ENCODE data around the gene AQR. TPM values are rescaled to one million over a fixed set of nuclear protein-coding genes. Genes with fewer than 3 reads are reported as not detected.

AQR gene
- total and polyA plus RNA-seq, 2 of the 4 experiments (the other 2 are of a cell fraction) = 17.9 to 29.6 TPM

DNA sequence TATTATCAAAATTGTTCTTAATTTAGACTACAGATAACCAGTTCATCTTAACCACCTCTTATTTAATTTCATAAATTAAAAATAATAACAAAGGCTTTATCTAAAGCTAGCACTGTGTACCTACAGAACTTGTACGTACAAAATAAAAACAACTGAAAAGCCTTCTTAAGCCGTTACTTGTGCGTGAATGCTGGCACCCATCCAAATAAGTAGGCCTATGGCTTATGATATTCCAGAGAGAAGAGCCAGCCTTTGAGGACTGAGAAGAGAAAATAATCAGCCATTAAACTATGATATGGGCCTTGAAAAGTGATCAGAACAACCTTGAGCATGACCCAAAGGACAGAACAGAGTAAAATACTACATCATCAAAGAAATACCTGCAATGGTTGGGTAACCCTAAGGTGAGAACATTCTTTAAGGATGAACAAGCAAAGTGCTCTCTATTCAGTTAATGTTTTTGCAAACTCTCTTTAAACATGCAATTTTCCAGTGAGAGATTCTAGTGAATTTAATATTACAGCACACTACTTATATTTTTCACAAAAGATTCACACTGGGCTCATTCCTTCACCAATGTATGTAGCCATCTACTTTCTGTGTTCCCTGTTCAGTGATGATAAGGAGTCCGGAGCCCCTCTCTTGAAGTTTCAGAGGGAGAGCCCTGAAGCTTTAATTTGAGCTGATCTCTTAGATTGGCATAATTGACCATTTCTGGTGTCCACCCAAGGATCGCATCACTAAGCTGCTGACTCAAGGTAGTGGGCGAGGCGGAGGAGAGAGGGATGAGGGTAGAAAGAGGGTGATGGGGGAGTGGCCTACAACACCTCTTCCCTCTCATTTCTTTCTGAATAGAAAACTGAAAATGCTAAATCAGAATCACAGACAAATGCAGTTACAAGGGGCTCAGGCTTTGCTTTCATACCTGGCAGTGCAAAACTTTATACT lies 166.5 kb downstream of the AQR start:
- in situ Hi-C loops (cut with MboI; ENCODE audit: low sequenced_read_pairs) (no loop called here), dilution Hi-C loops (cut with HindIII; ENCODE audit: low sequenced_read_pairs, unreplicated experiment) (no loop called here), intact Hi-C loops (cut with micrococcal nuclease) (no loop called here)
- H3K23ac ChIP-seq (ENCODE audit: low read depth, low read length) = no peak overlapping the region
- H3K79me1 ChIP-seq (ENCODE audit: low read depth in 1 of 2, low read length in 2 of 2) = no peaks in the 10 kb centered on the region
- no peaks in the 10 kb centered on the region for H3K27me3 ChIP-seq (ENCODE audit: control insufficient read depth, insufficient read depth, low read length)
- peaks cover 12% of the 10 kb centered on the region for H3K4me1 ChIP-seq (ENCODE audit: control insufficient read depth, insufficient read depth, low read length)
- H2BK120ac ChIP-seq (ENCODE audit: low read depth, low read length) = no peak overlapping the region
- H3K4me2 ChIP-seq (ENCODE audit: low read depth, low read length) = no peak overlapping the region
- POLR2A ChIA-PET (ENCODE audit: unreplicated experiment) = no interaction called here
- no TSS peak for BruUV-seq (replicated peaks)
- H4K20me1 ChIP-seq (ENCODE audit: insufficient read depth, low read length) = no peaks in the 10 kb centered on the region
- no peak overlapping the region for H2BK15ac ChIP-seq (ENCODE audit: low read depth, low read length)
- CTCF ChIA-PET = no interaction called here
- TF ChIP-seq CHD1 (IDR thresholded peaks at IDR 0.05; ENCODE audit: low read depth, low read length) (no peak), MXI1 (IDR thresholded peaks at IDR 0.05; ENCODE audit: borderline replicate concordance, low read depth, low read length) (no peak), FOS (IDR thresholded peaks at IDR 0.05; ENCODE audit: low read depth, low read length) (no peak), RFX5 (IDR thresholded peaks at IDR 0.05; ENCODE audit: low read depth, low read length) (no peak), NFE2L2 (IDR thresholded peaks at IDR 0.05; ENCODE audit: low read depth, low read length) (no peak), CEBPB (IDR thresholded peaks at IDR 0.05; ENCODE audit: low read depth, low read length) (no peak), RCOR1 (IDR thresholded peaks at IDR 0.05; ENCODE audit: insufficient replicate concordance, low read length) (no peak), SMC3 (IDR thresholded peaks at IDR 0.05; ENCODE audit: low read depth, low read length) (no peak), BHLHE40 (IDR thresholded peaks at IDR 0.05; ENCODE audit: low read depth, low read length) (no peak), RAD21 (IDR thresholded peaks at IDR 0.05; ENCODE audit: low read length) (no peak)
- TF ChIP-seq, protein P1, sequence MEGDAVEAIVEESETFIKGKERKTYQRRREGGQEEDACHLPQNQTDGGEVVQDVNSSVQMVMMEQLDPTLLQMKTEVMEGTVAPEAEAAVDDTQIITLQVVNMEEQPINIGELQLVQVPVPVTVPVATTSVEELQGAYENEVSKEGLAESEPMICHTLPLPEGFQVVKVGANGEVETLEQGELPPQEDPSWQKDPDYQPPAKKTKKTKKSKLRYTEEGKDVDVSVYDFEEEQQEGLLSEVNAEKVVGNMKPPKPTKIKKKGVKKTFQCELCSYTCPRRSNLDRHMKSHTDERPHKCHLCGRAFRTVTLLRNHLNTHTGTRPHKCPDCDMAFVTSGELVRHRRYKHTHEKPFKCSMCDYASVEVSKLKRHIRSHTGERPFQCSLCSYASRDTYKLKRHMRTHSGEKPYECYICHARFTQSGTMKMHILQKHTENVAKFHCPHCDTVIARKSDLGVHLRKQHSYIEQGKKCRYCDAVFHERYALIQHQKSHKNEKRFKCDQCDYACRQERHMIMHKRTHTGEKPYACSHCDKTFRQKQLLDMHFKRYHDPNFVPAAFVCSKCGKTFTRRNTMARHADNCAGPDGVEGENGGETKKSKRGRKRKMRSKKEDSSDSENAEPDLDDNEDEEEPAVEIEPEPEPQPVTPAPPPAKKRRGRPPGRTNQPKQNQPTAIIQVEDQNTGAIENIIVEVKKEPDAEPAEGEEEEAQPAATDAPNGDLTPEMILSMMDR (conservative IDR thresholded peaks at IDR 0.05; ENCODE audit: low read depth, low read length) = no peak
- TF ChIP-seq, protein P2, sequence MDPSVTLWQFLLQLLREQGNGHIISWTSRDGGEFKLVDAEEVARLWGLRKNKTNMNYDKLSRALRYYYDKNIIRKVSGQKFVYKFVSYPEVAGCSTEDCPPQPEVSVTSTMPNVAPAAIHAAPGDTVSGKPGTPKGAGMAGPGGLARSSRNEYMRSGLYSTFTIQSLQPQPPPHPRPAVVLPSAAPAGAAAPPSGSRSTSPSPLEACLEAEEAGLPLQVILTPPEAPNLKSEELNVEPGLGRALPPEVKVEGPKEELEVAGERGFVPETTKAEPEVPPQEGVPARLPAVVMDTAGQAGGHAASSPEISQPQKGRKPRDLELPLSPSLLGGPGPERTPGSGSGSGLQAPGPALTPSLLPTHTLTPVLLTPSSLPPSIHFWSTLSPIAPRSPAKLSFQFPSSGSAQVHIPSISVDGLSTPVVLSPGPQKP (IDR thresholded peaks at IDR 0.05; ENCODE audit: borderline replicate concordance, low read depth, low read length) = no peak
- H3K36me3 ChIP-seq (ENCODE audit: control insufficient read depth, insufficient read depth, low read length) = no peaks in the 10 kb centered on the region
- no peak overlapping the region for H2BK5ac ChIP-seq (ENCODE audit: low read depth, low read length, poor library complexity, severe bottlenecking)
- no CpG with 5 or more reads among the region's 7 CpGs for WGBS, 2 experiments (ENCODE audit: extremely low coverage in 2 of 2, insufficient read length in 1 of 2)
- ATAC-seq (ENCODE audit: low read depth) (no peak), DNase-seq (no peak)
- no peak overlapping the region for H3K14ac ChIP-seq (replicated peaks; ENCODE audit: low read depth, low read length)
- no peak overlapping the region for H3K56ac ChIP-seq (ENCODE audit: extremely low read depth, insufficient read depth, low read length)
- no peaks in the 10 kb centered on the region; the same call in 1 of the 2 replicates for H3K9me1 ChIP-seq (ENCODE audit: insufficient read depth, low read length)
- no peak overlapping the region for H2AK5ac ChIP-seq (ENCODE audit: low read depth, low read length)
- H3K4me3 ChIP-seq (ENCODE audit: insufficient read depth, low read depth, low read length) = no peak overlapping the region
- no peak overlapping the region for H2AK9ac ChIP-seq (replicated peaks; ENCODE audit: low read depth, low read length, poor library complexity)
- no peak overlapping the region for H4K5ac ChIP-seq (ENCODE audit: low read depth, low read length)
- no peak overlapping the region for H3K18ac ChIP-seq (ENCODE audit: low read depth, low read length)
- H2BK20ac ChIP-seq (ENCODE audit: low read depth, low read length) = no peak overlapping the region
- no peaks in the 10 kb centered on the region for H3K9me3 ChIP-seq (ENCODE audit: control insufficient read depth, insufficient read depth, low read length)
- no peak overlapping the region for H3K27ac ChIP-seq (ENCODE audit: insufficient read depth, low read length)
- no peak overlapping the region for H4K8ac ChIP-seq (ENCODE audit: low read depth in 2 of 2, low read length in 2 of 2)
- no peak overlapping the region for H3K9ac ChIP-seq (ENCODE audit: low read depth, low read length)
- no peak overlapping the region for H4K91ac ChIP-seq (ENCODE audit: insufficient read depth, low read depth, low read length)
- no peak overlapping the region for H3K4ac ChIP-seq (ENCODE audit: low read depth, low read length)
- no peak overlapping the region for H2AFZ ChIP-seq (replicated peaks; ENCODE audit: low read length, poor library complexity)

Measured in IMR-90 (cell line).